ENCODE results near the gene STON2.

DNA sequence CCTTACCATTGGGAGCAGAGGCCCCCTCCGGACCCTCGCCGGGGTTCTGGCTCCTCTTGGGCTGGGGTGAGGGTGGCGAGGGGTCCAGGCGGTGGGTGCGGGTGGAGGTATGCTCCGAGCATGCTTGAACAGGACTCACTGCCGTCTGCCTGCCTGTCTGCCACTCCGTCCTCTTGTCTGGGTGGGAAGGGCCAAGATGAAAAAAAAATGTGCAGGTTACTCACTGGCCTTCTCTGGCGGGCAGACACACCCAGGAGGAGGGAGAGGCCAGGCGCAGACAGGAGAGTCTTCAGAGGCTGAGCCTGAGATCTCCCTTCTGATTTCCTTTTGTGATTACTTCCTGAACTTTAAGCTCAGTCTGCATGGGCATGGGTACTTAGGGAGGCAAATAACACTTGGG, 76.1 kb downstream of the STON2 start:
- no peak for TF ChIP-seq CTCF (IDR thresholded peaks at IDR 0.05; ENCODE audit: insufficient read depth, low read length, poor library complexity, severe bottlenecking)
- no peak for TF ChIP-seq EZH2phosphoT487 (conservative IDR thresholded peaks at IDR 0.05; ENCODE audit: low read length)
